ENCODE measurements around the gene UGT1A6.

UGT1A6 gene

GRCh38 chr2:233775414-233775813 is 82.7 kb downstream of the UGT1A6 start:
- Histone ChIP-seq H3K4me2 (ENCODE audit: low read length) (no peak overlapping the region), H3K27me3 (ENCODE audit: control insufficient read depth, insufficient read depth, low read length) (no peaks in the 10 kb centered on the region), H3K36me3 (ENCODE audit: control insufficient read depth, insufficient read depth, low read length) (no peaks in the 10 kb centered on the region), H3K4me3 (ENCODE audit: low read depth, low read length) (no peak overlapping the region), H3K9me3 (ENCODE audit: control insufficient read depth, low read length) (no peaks in the 10 kb centered on the region), H3K9ac (no peak overlapping the region), H3K4me1 (no peaks in the 10 kb centered on the region), H3K27ac (no peak overlapping the region), H3K79me2 (no peaks in the 10 kb centered on the region), H2AFZ (no peak overlapping the region)
- no peak for TF ChIP-seq CTCF (IDR thresholded peaks at IDR 0.05)

GRCh38 chr2:233778030-233778429 is 85.3 kb downstream of the UGT1A6 start, which contains the start of gene MROH2A:
MROH2A (plus strand) TSS chr2:233778330; CDS start chr2:233779359, 1,029 bp downstream.
- no peak within 1 kb of the TSS for H3K4me2 ChIP-seq (ENCODE audit: low read length)
- no peaks in the 10 kb centered on the region for H3K79me2 ChIP-seq
- no peak for TF ChIP-seq CTCF (IDR thresholded peaks at IDR 0.05)

GRCh38 chr2:233779722-233780121 is 87.0 kb downstream of the UGT1A6 start:
- no peak overlapping the region for H3K4me2 ChIP-seq (ENCODE audit: low read length)
- H2AFZ ChIP-seq: no peak overlapping the region
- no peak overlapping the region for H3K4me3 ChIP-seq (ENCODE audit: low read depth, low read length)
- no peaks in the 10 kb centered on the region for H3K36me3 ChIP-seq (ENCODE audit: control insufficient read depth, insufficient read depth, low read length)
- H3K4me1 ChIP-seq: no peaks in the 10 kb centered on the region
- H3K79me2 ChIP-seq: no peaks in the 10 kb centered on the region
- no peak overlapping the region for H3K27ac ChIP-seq
- no peaks in the 10 kb centered on the region for H3K27me3 ChIP-seq (ENCODE audit: control insufficient read depth, insufficient read depth, low read length)
- H3K9ac ChIP-seq: no peak overlapping the region
- no peak for TF ChIP-seq CTCF (IDR thresholded peaks at IDR 0.05)
- H3K9me3 ChIP-seq (ENCODE audit: control insufficient read depth, low read length): no peaks in the 10 kb centered on the region

More at GRCh38 chr2:233778030-233778429, 85.3 kb downstream of the UGT1A6 start, which contains the start of gene MROH2A:
- no peak within 1 kb of the TSS for H2AFZ ChIP-seq
- H3K36me3 ChIP-seq (ENCODE audit: control insufficient read depth, insufficient read depth, low read length): no peaks in the 10 kb centered on the region
- H3K4me1 ChIP-seq: no peaks in the 10 kb centered on the region
- H3K4me3 ChIP-seq (ENCODE audit: low read depth, low read length): no peak within 1 kb of the TSS
- H3K9me3 ChIP-seq (ENCODE audit: control insufficient read depth, low read length): no peaks in the 10 kb centered on the region
- H3K27me3 ChIP-seq (ENCODE audit: control insufficient read depth, insufficient read depth, low read length): no peaks in the 10 kb centered on the region
- H3K27ac ChIP-seq: no peak within 1 kb of the TSS
- H3K9ac ChIP-seq: no peak within 1 kb of the TSS

- Histone ChIP-seq H3K79me2 (no peaks in the 10 kb centered on the region), H2AFZ (no peak overlapping the region), H3K4me3 (ENCODE audit: low read depth, low read length) (no peak overlapping the region), H3K9me3 (ENCODE audit: control insufficient read depth, low read length) (no peaks in the 10 kb centered on the region), H3K27ac (no peak overlapping the region), H3K36me3 (ENCODE audit: control insufficient read depth, insufficient read depth, low read length) (no peaks in the 10 kb centered on the region), H3K9ac (no peak overlapping the region), H3K4me1 (no peaks in the 10 kb centered on the region), H3K4me2 (ENCODE audit: low read length) (no peak overlapping the region), H3K27me3 (ENCODE audit: control insufficient read depth, insufficient read depth, low read length) (no peaks in the 10 kb centered on the region)
- TF ChIP-seq CTCF (IDR thresholded peaks at IDR 0.05): no peak
Observed at GRCh38 chr2:233780771-233781170, 88.1 kb downstream of the UGT1A6 start.

GRCh38 chr2:233789554-233789953 is 96.9 kb downstream of the UGT1A6 start:
- no peaks in the 10 kb centered on the region for H3K36me3 ChIP-seq (ENCODE audit: control insufficient read depth, insufficient read depth, low read length)
- no peak overlapping the region for H3K9ac ChIP-seq
- no peaks in the 10 kb centered on the region for H3K79me2 ChIP-seq
- H3K4me1 ChIP-seq: no peaks in the 10 kb centered on the region
- no peak overlapping the region for H3K4me2 ChIP-seq (ENCODE audit: low read length)
- H3K27me3 ChIP-seq (ENCODE audit: control insufficient read depth, insufficient read depth, low read length): no peaks in the 10 kb centered on the region
- no peak overlapping the region for H2AFZ ChIP-seq
- no peak overlapping the region for H3K4me3 ChIP-seq (ENCODE audit: low read depth, low read length)
- H3K9me3 ChIP-seq (ENCODE audit: control insufficient read depth, low read length): no peaks in the 10 kb centered on the region
- TF ChIP-seq CTCF (IDR thresholded peaks at IDR 0.05): no peak
- H3K27ac ChIP-seq: no peak overlapping the region
